Stimulated activated CD8-positive, alpha-beta memory T cell treated with anti-CD3 and anti-CD28 coated beads, Interleukin-4, amount 100 ng/mL, for 48 hours (primary cell): ENCODE data around the gene SHLD1.

Experiments
- DNase-seq: peaks from one replicate; pipeline ENCODE4 v3.0.0-alpha.2; 2020

SHLD1 gene

DNA sequence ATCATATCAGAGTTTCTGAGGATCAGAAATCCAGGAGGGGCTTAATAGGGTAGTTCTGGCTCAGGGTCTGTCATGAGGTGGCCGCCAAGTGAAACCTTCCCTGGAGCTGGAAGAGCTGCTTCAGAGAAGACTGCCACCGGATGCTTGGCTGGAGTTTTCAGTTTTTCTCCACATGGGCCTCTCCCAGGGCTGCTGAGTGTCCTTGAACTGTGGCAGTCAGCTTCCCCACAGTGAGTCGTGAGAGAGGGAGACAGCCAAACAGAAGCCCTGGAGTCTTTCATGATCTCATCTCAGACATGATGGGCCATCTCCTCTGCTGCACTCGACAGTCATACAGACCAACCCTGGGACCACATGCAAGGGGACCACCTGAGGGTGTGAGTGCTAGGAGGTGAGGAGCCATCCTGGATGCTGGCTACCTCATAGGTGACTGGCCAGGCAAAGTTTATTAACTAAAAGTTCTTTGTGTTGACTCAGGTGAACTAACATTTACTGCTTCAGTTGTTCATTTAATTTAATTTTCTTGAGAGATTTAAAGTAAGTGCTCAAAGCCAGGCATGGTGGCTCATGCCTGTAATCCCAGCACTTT lies 71.5 kb downstream of the SHLD1 start:
- DNase-seq = no peak

- DNase-seq = no peak
Observed at GRCh38 chr20:5822569-5822968, 72.4 kb downstream of the SHLD1 start.

GRCh38 chr20:5825130-5825719 lies 75.0 kb downstream of the SHLD1 start:
- no peak for DNase-seq

DNA sequence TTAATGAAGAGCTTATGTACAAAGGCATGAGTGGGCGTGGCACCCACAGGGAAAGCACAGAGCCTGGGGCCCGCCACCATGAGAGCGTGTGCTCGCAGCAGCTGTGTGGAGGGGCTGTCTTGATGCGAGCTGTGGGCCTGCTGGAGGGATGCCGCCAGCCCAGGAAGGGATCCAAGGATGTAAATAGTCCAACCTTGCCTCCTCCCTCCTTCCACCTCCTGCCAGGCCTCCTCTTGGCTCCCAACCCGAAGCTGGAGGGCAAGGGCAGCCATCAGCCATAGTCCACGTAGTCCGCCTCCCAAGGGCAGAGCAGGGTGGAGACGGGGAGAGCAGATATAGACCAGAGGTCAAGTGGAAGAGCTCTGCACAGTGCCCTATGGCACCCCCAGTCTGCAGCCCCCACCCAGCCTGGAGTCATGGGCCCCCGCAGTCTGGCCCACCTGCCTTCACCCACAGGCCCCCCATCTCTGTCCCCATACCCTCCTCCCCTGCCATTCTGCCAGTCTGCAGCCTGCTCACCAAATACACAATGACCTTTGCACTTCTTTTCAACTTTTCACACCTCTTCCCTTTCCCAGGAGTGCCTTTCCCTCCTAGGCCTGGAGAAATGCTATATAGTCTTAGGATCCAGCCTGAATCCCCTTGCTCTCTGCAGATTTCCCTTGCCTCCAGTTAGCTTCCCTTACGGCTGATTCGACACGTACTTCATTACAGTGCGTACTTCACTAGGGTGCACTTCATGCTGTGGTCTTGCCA lies 77.1 kb downstream of the SHLD1 start:
- DNase-seq = no peak

GRCh38 chr20:5827861-5828260 lies 77.7 kb downstream of the SHLD1 start:
- DNase-seq = no peak

DNA sequence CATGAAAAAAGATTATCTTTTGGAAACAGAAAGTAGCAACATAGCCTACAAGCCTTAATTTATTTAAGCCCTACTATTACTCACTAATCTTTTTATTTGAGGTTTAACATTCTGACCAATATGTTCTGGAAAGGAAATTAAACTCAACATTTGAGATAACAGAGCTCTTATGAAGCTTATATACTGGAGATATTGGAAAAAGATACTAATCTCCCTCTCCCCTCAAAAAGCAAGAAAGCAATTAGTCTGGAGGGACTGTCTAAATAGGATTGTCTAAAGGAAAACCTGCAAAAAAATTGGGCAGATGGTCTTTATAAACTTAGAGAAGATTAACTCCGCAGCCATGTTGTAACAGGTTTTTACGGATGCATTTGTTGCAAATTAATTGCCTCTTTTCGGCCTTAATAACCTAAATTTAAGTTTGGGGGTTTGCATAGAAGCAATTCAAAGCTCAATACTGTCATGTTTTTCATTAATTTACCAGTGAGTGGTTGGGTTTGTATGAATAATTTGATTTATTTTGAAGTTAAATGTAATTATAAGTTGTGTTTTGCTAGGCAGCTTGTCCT lies 79.1 kb downstream of the SHLD1 start:
- DNase-seq = no peak

GRCh38 chr20:5831539-5832237 lies 81.5 kb downstream of the SHLD1 start:
- no peak for DNase-seq

- DNase-seq = no peak
Observed at GRCh38 chr20:5833309-5833941, 83.2 kb downstream of the SHLD1 start.

DNA sequence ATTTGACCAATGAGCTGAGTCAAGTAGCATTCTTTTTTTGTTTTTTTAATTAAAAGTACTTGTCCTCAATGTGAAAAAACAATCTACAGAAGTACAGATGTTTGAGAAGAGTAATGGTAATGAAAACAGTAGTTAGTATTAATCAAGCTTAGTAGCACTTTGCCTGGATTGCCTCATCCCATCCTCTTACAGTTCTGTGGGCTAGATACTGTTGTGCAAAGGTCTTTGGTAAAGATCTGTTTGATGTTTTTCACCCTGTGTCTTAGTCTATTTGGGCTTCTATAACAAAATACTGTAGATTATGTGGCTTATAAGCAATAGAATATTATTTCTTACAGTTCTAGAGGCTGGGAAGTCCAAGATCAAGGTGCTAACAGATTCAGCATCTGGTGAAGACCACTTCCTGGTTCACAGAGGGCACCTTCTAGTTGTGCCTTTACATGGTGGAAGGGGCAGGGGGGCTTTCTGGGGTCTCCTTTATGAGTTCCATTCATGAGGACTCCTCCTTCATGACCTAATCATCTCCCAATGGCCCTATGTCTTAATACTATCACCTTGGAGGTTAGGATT lies 84.3 kb downstream of the SHLD1 start:
- DNase-seq = no peak

- no peak for DNase-seq
Observed at GRCh38 chr20:5835321-5835821, 85.2 kb downstream of the SHLD1 start.

GRCh38 chr20:5835871-5836270 lies 85.7 kb downstream of the SHLD1 start:
- no peak for DNase-seq

DNA sequence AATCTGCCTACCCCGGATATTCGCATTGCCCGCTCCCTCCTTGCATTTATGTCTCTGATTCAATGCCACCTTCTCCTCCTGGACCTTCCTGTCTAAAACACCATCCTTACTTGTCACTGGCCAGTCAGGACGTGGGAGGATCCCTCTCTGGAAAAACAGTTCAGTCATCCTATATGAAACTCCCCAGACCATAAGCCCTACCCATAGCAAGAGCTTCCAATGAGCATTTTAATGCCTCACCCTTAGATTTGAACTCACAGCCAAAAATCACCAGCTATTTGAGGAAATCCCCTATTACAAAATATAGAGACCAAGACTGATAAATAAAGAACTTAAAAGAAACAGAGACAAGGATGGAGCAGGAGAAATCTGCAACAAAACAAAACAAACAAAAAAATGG lies 86.4 kb downstream of the SHLD1 start:
- DNase-seq = no peak

GRCh38 chr20:5840411-5841002 lies 90.3 kb downstream of the SHLD1 start:
- DNase-seq = no peak

DNA sequence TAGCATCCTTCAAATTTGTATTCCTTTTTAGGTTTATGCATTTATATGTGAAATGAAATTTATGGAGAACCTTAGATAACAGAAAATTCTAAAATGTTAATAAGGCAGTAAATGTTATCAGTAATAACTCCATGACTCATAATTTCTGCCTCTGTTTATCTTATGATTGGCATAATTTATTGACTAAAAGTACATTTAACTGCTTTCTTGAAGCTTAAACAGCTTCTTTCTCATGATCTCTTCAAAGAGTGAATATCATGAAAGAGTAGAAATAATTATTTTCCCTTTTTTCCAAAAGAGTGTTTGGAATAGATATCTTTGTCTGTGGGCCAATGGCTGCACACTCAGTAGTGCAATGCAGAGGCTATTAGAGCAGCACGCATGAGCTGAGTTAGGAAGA lies 91.3 kb downstream of the SHLD1 start:
- no peak for DNase-seq

DNA sequence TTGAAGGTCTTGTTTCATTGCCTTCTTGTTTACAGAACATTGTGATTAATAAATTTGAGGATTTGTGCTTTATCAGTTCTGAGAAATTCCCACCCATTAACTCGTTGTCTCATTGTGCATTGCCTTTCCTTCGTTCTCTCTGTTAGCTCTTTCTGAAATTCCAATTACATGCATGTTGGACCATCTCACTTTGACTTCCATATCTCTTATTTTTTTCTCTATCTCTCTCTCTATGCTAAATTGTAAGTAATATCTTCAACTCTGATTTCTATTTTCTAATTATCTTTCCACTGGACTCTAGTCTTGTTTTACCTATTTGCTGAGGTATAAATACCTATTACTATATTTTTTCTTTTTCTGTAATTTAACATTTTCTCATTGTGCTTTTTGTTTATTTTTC lies 92.3 kb downstream of the SHLD1 start:
- DNase-seq = no peak

DNA sequence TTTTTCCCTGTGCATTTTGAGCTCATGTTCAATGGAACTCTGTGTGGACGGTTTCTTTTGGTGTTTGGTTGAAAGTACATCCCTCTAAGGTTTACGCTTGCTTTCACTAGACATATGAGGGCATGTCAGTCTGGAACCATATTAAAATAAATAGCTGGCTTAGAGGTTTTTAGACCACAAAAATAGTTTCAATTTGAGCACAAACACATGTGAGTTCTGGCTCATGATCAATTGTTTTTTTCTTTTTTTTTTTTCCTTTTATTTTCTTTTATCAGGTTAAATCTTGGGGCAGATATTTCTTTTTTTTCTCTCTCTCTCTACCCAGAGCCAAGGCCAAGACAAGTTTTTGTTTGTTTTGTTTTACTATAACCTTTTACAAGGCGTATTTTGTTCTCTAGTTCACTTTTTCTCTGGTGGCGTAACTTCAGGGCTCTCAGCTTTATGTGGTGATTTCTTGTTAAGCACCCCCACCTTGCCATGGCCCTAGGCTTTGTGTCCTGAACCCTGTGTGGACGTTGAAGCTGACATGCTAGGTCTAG lies 92.9 kb downstream of the SHLD1 start:
- no peak for DNase-seq

- DNase-seq = peak; percentile 83
Observed at GRCh38 chr20:5844063-5844681, 94.0 kb downstream of the SHLD1 start.

- no peak for DNase-seq
Observed at GRCh38 chr20:5845681-5846615, 95.7 kb downstream of the SHLD1 start.

- no peak for DNase-seq
Observed at GRCh38 chr20:5848711-5849505, 98.7 kb downstream of the SHLD1 start.
